SJCRH30 (cell line): Measurements from ENCODE around the gene SNCAIP. TPM values are rescaled to one million over a fixed set of nuclear protein-coding genes. Genes with fewer than 3 reads are reported as not detected.
"Not testable (repeated sequence)": the region's sequence is repeated elsewhere in the genome, so short reads cannot be mapped to it uniquely, and the experiment has no call there.

Experiments
- DNase-seq, 2 experiments: peaks; one replicate each; pipeline ENCODE4 v3.0.0-alpha.2; 2015 to 2020
- H3K27ac ChIP-seq: fragments of 250-450 bp; sonication (Bioruptor Pico); 2 replicates; pipeline ENCODE4 v1.5.1; 2020; ENCODE audit warnings: mild to moderate bottlenecking, moderate library complexity
- H3K27me3 ChIP-seq: fragments of 250-450 bp; sonication (Bioruptor Pico); 2 replicates; pipeline ENCODE4 v1.5.1; 2020; ENCODE audit warnings: mild to moderate bottlenecking, moderate library complexity
- H3K36me3 ChIP-seq: fragments of 250-450 bp; sonication (Bioruptor Pico); 2 replicates; pipeline ENCODE4 v1.5.1; 2020; ENCODE audit warnings: mild to moderate bottlenecking, moderate library complexity
- H3K4me1 ChIP-seq: fragments of 250-450 bp; sonication (Bioruptor Pico); 2 replicates; pipeline ENCODE4 v1.5.1; 2020; ENCODE audit warnings: mild to moderate bottlenecking, moderate library complexity
- H3K4me3 ChIP-seq: fragments of 250-450 bp; sonication (Bioruptor Pico); 2 replicates; pipeline ENCODE4 v1.5.1; 2020; ENCODE audit warnings: mild to moderate bottlenecking, moderate library complexity
- H3K9me3 ChIP-seq: fragments of 250-450 bp; sonication (Bioruptor Pico); replicated peaks from 2 replicates; pipeline ENCODE4 v1.5.1; 2020; ENCODE audit warnings: mild to moderate bottlenecking, moderate library complexity
- total RNA-seq: library from RNA; depleted of rRNA; stranded (reverse); fragments of >200 nt; shearing (Covaris generic); gene quantifications from 2 replicates; pipeline ENCODE4 v1.2.3, GENCODE V29; 2014

Gene SNCAIP
- total RNA-seq, 1 experiment from 2014 or later, result 0.49 TPM

DNA sequence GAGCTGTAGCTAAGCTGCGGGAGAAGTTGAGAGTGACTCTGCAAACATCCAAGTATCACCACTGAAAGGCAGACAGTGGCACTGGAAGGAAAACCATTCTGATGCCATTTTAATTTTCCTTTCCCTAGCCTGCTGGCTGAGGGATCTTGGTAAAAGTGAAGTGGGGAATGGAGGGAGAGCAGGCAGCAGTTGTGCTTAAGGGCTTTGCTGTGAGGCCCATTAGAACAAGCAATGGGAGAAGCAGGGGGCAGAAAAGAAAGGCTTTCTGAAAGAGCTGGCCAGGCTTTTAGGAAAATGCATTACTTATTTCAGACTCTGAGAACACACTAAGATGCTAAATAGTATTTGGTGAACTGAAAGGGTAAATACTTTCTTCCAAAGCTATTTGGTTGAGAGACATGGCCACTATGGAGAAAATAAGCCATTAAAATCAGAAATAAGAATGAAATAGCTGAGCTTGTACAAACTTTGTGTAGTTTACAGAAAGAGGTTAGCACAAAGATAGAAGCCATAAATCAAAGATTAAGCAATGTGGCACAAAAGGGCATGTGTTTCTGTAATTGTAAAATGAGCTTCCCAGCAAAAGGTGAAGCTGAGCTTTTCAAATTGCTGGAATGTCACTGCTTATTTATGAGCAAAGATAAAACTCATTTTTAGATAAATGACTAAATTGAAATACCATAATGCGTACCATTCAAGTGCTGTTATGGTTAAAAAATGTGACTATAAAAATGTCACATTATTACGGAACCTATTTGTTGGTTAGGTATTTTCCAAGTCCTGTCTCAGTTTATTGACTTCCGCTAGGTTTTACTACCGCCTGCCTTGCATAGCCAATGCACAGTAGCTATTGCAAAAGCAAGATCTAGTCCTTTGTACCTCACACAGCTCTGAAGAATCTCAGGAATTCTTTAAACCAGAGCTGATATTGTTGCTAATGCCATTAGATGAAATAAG, 20.8 kb downstream of the SNCAIP start:
- no peak for DNase-seq
- Histone ChIP-seq H3K27me3 (no peaks in the 10 kb centered on the region), H3K27ac (no peak overlapping the region), H3K4me1 (no peaks in the 10 kb centered on the region), H3K9me3 (no peaks in the 10 kb centered on the region), H3K4me3 (no peak overlapping the region), H3K36me3 (no peaks in the 10 kb centered on the region)

DNA sequence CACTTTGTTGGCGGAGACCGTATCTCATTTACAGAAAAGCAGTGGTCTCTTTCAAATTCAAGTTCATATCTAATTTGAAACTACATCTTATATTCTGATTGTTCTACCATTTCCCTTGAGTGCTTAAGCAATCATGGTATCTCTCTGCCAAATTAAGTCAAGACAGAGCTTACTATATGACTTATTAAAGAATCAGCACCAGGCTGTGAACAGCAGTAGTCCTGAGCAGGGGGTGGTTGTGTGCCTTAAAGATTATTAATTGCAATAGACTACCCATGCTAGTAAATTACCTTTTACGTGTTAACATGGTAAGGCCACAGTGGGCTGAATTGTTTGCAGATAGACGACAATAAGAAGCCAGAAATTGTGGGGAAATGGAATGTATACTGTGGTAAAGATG, 21.5 kb downstream of the SNCAIP start:
- Histone ChIP-seq H3K4me1 (no peaks in the 10 kb centered on the region), H3K9me3 (no peaks in the 10 kb centered on the region), H3K27ac (no peak overlapping the region), H3K36me3 (no peaks in the 10 kb centered on the region), H3K4me3 (no peak overlapping the region), H3K27me3 (no peaks in the 10 kb centered on the region)
- no peak for DNase-seq

DNA sequence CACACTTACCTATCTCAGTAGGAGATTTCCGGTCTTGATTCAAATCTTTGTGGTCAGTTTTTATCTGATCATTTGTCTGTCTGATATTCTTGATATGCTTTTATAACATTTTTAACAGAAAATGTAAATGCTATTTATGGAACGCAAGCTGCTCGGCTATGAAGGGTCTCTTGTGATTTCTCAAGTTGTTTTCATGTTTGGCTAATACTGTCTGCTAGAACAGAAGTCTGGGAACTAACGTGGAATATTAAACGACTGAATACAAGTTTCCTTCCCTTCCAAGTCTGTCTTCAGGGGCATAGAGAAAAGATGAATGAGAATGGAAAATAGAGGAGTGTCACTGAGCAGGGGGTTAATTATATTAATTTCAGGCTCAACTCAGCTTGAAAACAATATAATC, 27.6 kb downstream of the SNCAIP start:
- Histone ChIP-seq H3K4me1 (no peaks in the 10 kb centered on the region), H3K9me3 (no peaks in the 10 kb centered on the region), H3K27ac (no peak overlapping the region)

GRCh38 chr5:122341087-122341486, 29.1 kb downstream of the SNCAIP start:
- H3K9me3 ChIP-seq, result no peaks in the 10 kb centered on the region
- no peaks in the 10 kb centered on the region for H3K27me3 ChIP-seq
- no peaks in the 10 kb centered on the region for H3K4me1 ChIP-seq
- no peak overlapping the region for H3K27ac ChIP-seq
- no peak for DNase-seq
- no peaks in the 10 kb centered on the region for H3K36me3 ChIP-seq
- no peak overlapping the region for H3K4me3 ChIP-seq

More for the DNA sequence above, 27.6 kb downstream of the SNCAIP start:
- Histone ChIP-seq H3K4me3 (no peak overlapping the region), H3K27me3 (no peaks in the 10 kb centered on the region), H3K36me3 (no peaks in the 10 kb centered on the region)
- DNase-seq, result no peak

DNA sequence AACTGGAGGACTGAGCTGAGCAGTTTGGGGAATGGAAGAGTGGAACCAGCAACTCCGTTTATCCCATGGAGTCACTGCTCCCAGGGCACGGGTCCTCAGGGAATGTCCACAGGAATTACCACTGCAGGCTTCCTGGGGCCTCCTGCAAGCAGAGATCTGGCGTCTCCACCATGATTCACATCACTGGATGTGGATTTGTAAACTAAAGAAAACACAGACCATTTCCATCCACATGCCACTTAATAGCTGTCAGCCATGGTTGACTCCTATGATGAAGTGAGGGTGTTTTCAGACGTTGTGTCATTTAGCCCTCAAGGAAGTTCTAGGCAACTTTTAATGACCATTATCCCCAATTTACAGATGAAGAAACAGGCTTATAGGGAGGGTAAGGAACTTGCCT, 30.2 kb downstream of the SNCAIP start:
- Histone ChIP-seq H3K4me3 (no peak overlapping the region), H3K9me3 (no peaks in the 10 kb centered on the region), H3K27me3 (no peaks in the 10 kb centered on the region), H3K4me1 (no peaks in the 10 kb centered on the region), H3K27ac (no peak overlapping the region), H3K36me3 (no peaks in the 10 kb centered on the region)
- DNase-seq, result no peak

GRCh38 chr5:122346897-122347581, 35.0 kb downstream of the SNCAIP start:
- Histone ChIP-seq H3K9me3 (no peaks in the 10 kb centered on the region), H3K27ac (no peak overlapping the region), H3K4me1 (no peaks in the 10 kb centered on the region), H3K36me3 (no peaks in the 10 kb centered on the region), H3K4me3 (no peak overlapping the region), H3K27me3 (no peaks in the 10 kb centered on the region)
- DNase-seq, result no peak

GRCh38 chr5:122350496-122350895, 38.5 kb downstream of the SNCAIP start:
- Histone ChIP-seq H3K4me3 (no peak overlapping the region), H3K4me1 (no peaks in the 10 kb centered on the region), H3K27ac (no peak overlapping the region), H3K36me3 (no peaks in the 10 kb centered on the region), H3K27me3 (no peaks in the 10 kb centered on the region), H3K9me3 (no peaks in the 10 kb centered on the region)
- DNase-seq, result no peak

- no peaks in the 10 kb centered on the region for H3K4me1 ChIP-seq
- no peak for DNase-seq
Measured at GRCh38 chr5:122351416-122352157, 39.5 kb downstream of the SNCAIP start.

DNA sequence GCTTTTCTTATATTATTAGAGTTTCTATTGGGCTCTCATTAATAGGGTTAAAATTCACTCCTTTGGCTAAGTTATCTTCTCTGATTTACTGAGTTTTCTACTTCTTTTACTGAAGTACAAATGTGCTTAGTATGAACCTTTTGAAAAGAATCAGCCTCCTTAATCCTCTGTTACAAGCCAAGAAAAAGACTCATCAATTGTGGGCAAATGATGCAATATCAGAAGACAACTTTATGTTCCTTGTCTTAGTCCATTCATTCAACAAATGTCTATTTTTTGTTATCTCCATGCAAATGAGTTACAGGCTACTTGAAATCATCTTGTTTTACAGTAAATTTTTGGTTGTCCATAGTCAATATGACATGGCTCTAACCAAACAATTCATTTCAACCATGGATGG, 40.3 kb downstream of the SNCAIP start:
- Histone ChIP-seq H3K9me3 (no peaks in the 10 kb centered on the region), H3K4me3 (no peak overlapping the region), H3K36me3 (no peaks in the 10 kb centered on the region), H3K4me1 (no peaks in the 10 kb centered on the region), H3K27me3 (no peaks in the 10 kb centered on the region), H3K27ac (no peak overlapping the region)
- DNase-seq, result no peak

More at GRCh38 chr5:122351416-122352157, 39.5 kb downstream of the SNCAIP start:
- Histone ChIP-seq H3K27me3 (no peaks in the 10 kb centered on the region), H3K27ac (no peak overlapping the region), H3K36me3 (no peaks in the 10 kb centered on the region), H3K9me3 (no peaks in the 10 kb centered on the region), H3K4me3 (no peak overlapping the region)

- H3K27me3 ChIP-seq, H3K27ac ChIP-seq, H3K36me3 ChIP-seq, H3K4me1 ChIP-seq, H3K9me3 ChIP-seq, H3K4me3 ChIP-seq, DNase-seq: not testable (repeated sequence)
Measured at GRCh38 chr5:122353361-122353760, 41.3 kb downstream of the SNCAIP start.

DNA sequence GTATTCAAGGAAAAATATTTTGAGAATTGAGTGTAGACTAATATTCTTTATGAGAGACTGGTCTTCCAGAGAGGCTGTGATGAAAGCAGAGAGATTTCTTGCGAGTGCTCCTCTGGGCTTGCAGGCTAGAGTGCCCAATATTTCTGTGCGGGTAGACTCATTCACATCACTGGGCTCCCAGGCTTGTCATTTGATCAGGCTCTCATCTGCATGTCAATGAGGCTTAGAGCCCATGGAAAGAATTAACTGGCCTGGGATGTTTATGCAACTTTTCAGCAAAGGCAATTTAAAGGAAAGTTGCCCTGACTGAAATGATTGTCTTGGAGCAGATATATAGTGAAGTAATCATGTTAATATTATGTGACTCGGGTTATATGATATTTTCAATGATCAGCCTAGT, 42.3 kb downstream of the SNCAIP start:
- DNase-seq, result no peak
- no peaks in the 10 kb centered on the region for H3K36me3 ChIP-seq
- no peak overlapping the region for H3K4me3 ChIP-seq
- no peak overlapping the region for H3K27ac ChIP-seq
- no peaks in the 10 kb centered on the region for H3K27me3 ChIP-seq
- H3K9me3 ChIP-seq, result no peaks in the 10 kb centered on the region
- H3K4me1 ChIP-seq, result no peaks in the 10 kb centered on the region

- Histone ChIP-seq H3K4me3 (no peak overlapping the region), H3K9me3 (no peaks in the 10 kb centered on the region), H3K27me3 (no peaks in the 10 kb centered on the region), H3K36me3 (no peaks in the 10 kb centered on the region), H3K27ac (no peak overlapping the region), H3K4me1 (no peaks in the 10 kb centered on the region)
- no peak for DNase-seq
Measured at GRCh38 chr5:122355324-122355723, 43.3 kb downstream of the SNCAIP start.

- Histone ChIP-seq H3K27ac (no peak overlapping the region), H3K9me3 (no peaks in the 10 kb centered on the region), H3K4me1 (no peaks in the 10 kb centered on the region), H3K27me3 (no peaks in the 10 kb centered on the region), H3K4me3 (no peak overlapping the region), H3K36me3 (no peaks in the 10 kb centered on the region)
- no peak for DNase-seq
Measured at GRCh38 chr5:122356855-122357254, 44.8 kb downstream of the SNCAIP start.

GRCh38 chr5:122358372-122358979, 46.4 kb downstream of the SNCAIP start:
- Histone ChIP-seq H3K27ac (no peak overlapping the region), H3K4me1 (no peaks in the 10 kb centered on the region), H3K9me3 (no peaks in the 10 kb centered on the region), H3K36me3 (no peaks in the 10 kb centered on the region), H3K4me3 (no peak overlapping the region), H3K27me3 (no peaks in the 10 kb centered on the region)
- DNase-seq, result no peak
